SK-N-SH treated with all-trans-retinoic acid at 6 μM for 48 hours (cell line): ENCODE results near the gene PRR14L.

ENCODE experiments used
- ATAC-seq: fragments of 200-7000 bp; cut with Tn5 transposase; 3 replicates; pipeline ENCODE4 v1.9.1; 2020; ENCODE audit warnings: mild to moderate bottlenecking, moderate library complexity
- ARNTL ChIP-seq: fragments of 450-650 bp; formaldehyde crosslinking; IDR thresholded peaks from 2 replicates; pipeline ENCODE4 v1.5.0; 2020; ENCODE audit warnings: low read depth, mild to moderate bottlenecking, moderate library complexity, borderline replicate concordance
- ESRRG ChIP-seq: fragments of 250-450 bp; sonication (Bioruptor Pico); IDR thresholded peaks from 2 replicates; pipeline ENCODE4 v1.6.1; 2021; ENCODE audit warnings: mild to moderate bottlenecking
- GLIS3 ChIP-seq: fragments of 250-450 bp; sonication (Bioruptor Pico); IDR thresholded peaks from 2 replicates; pipeline ENCODE4 v1.5.0; 2020; ENCODE audit warnings: mild to moderate bottlenecking, moderate library complexity
- ISL1 ChIP-seq: fragments of 250-450 bp; sonication (Bioruptor Pico); IDR thresholded peaks from 2 replicates; pipeline ENCODE4 v2.1.2; 2022; ENCODE audit warnings: mild to moderate bottlenecking, moderate library complexity
- OSR1 ChIP-seq: fragments of 250-450 bp; sonication (Bioruptor Pico); IDR thresholded peaks from 2 replicates; pipeline ENCODE4 v1.8.0; 2022; ENCODE audit warnings: moderate library complexity, mild to moderate bottlenecking, inconsistent platforms
- PPARA ChIP-seq: fragments of 250-450 bp; sonication (Bioruptor Pico); IDR thresholded peaks from 2 replicates; pipeline ENCODE4 v1.5.0; 2020; ENCODE audit warnings: mild to moderate bottlenecking, borderline replicate concordance
- RARB ChIP-seq: fragments of 250-450 bp; sonication (Bioruptor Pico); IDR thresholded peaks from 2 replicates; pipeline ENCODE4 v1.8.0; 2021; ENCODE audit warnings: mild to moderate bottlenecking, moderate library complexity
- TOX ChIP-seq: fragments of 250-450 bp; sonication (Bioruptor Pico); IDR thresholded peaks from 2 replicates; pipeline ENCODE4 v1.8.0; 2021; ENCODE audit warnings: mild to moderate bottlenecking, moderate library complexity, borderline replicate concordance
- ZC3H10 ChIP-seq: fragments of 250-450 bp; sonication (Bioruptor Pico); IDR thresholded peaks from 2 replicates; pipeline ENCODE4 v1.5.1; 2021; ENCODE audit warnings: mild to moderate bottlenecking, moderate library complexity
- ZFP30 ChIP-seq: fragments of 450-650 bp; formaldehyde crosslinking; IDR thresholded peaks from 2 replicates; pipeline ENCODE4 v1.5.0; 2022; ENCODE audit warnings: mild to moderate bottlenecking, moderate library complexity
- ZNF565 ChIP-seq: fragments of 450-650 bp; formaldehyde crosslinking; conservative IDR thresholded peaks from 2 replicates; pipeline ENCODE4 v1.5.0; 2020; ENCODE audit warnings: low read depth, mild to moderate bottlenecking, moderate library complexity
- ZNF70 ChIP-seq: fragments of 450-650 bp; formaldehyde crosslinking; IDR thresholded peaks from 2 replicates; pipeline ENCODE4 v1.5.0; 2020; ENCODE audit warnings: mild to moderate bottlenecking, moderate library complexity
- ZNF8 ChIP-seq: fragments of 450-650 bp; formaldehyde crosslinking; IDR thresholded peaks from 2 replicates; pipeline ENCODE4 v1.5.0; 2020; ENCODE audit warnings: mild to moderate bottlenecking, moderate library complexity
- TF ChIP-seq, protein P1 (sequence below): fragments of 250-450 bp; sonication (Bioruptor Pico); IDR thresholded peaks from 2 replicates; pipeline ENCODE4 v1.5.0; 2020; ENCODE audit warnings: mild to moderate bottlenecking, moderate library complexity
- TF ChIP-seq, protein P2 (sequence below): fragments of 250-450 bp; sonication (Bioruptor Pico); IDR thresholded peaks from 2 replicates; pipeline ENCODE4 v1.5.1; 2020; ENCODE audit warnings: low read depth, mild to moderate bottlenecking, moderate library complexity
- TF ChIP-seq, protein P3 (sequence below): fragments of 250-450 bp; sonication (Bioruptor Pico); IDR thresholded peaks from 2 replicates; pipeline ENCODE4 v1.5.1; 2021; ENCODE audit warnings: mild to moderate bottlenecking, moderate library complexity
- TF ChIP-seq, protein P4 (sequence below): fragments of 250-450 bp; sonication (Bioruptor Pico); IDR thresholded peaks from 2 replicates; pipeline ENCODE4 v1.8.0; 2020; ENCODE audit warnings: mild to moderate bottlenecking, moderate library complexity, borderline replicate concordance
- TF ChIP-seq, protein P5 (sequence below): fragments of 250-450 bp; sonication (Bioruptor Pico); IDR thresholded peaks from 2 replicates; pipeline ENCODE4 v1.8.0; 2021; ENCODE audit warnings: low read depth, mild to moderate bottlenecking, moderate library complexity, borderline replicate concordance

Gene PRR14L

DNA sequence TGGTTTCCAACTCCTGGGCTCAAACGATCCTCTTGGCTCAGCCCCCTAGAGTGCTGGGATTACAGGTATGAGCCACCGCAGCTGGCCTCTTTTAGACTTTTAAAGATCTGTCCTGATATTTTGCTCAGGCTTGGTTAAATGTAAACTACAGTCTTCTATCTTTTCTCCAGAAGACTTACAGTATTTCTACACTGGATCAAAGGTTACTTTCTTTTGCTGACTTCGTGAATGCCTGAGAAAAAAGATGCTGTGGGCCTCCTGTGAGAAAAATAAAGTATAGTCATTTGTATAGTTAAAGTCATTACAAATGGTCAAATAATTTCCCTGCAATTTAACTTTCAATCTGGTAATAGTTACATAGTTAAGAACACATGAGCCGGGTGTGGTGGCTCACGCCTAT, 23.5 kb upstream of the PRR14L start:
- TF ChIP-seq TOX (CRISPR knock-in tag), result no peak
- no peak for TF ChIP-seq ZC3H10 (CRISPR knock-in tag)
- TF ChIP-seq, protein P1, sequence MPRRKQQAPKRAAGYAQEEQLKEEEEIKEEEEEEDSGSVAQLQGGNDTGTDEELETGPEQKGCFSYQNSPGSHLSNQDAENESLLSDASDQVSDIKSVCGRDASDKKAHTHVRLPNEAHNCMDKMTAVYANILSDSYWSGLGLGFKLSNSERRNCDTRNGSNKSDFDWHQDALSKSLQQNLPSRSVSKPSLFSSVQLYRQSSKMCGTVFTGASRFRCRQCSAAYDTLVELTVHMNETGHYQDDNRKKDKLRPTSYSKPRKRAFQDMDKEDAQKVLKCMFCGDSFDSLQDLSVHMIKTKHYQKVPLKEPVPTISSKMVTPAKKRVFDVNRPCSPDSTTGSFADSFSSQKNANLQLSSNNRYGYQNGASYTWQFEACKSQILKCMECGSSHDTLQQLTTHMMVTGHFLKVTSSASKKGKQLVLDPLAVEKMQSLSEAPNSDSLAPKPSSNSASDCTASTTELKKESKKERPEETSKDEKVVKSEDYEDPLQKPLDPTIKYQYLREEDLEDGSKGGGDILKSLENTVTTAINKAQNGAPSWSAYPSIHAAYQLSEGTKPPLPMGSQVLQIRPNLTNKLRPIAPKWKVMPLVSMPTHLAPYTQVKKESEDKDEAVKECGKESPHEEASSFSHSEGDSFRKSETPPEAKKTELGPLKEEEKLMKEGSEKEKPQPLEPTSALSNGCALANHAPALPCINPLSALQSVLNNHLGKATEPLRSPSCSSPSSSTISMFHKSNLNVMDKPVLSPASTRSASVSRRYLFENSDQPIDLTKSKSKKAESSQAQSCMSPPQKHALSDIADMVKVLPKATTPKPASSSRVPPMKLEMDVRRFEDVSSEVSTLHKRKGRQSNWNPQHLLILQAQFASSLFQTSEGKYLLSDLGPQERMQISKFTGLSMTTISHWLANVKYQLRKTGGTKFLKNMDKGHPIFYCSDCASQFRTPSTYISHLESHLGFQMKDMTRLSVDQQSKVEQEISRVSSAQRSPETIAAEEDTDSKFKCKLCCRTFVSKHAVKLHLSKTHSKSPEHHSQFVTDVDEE (CRISPR knock-in tag), result no peak
- no peak for TF ChIP-seq ZNF565 (CRISPR knock-in tag)
- ATAC-seq, result no peak

DNA sequence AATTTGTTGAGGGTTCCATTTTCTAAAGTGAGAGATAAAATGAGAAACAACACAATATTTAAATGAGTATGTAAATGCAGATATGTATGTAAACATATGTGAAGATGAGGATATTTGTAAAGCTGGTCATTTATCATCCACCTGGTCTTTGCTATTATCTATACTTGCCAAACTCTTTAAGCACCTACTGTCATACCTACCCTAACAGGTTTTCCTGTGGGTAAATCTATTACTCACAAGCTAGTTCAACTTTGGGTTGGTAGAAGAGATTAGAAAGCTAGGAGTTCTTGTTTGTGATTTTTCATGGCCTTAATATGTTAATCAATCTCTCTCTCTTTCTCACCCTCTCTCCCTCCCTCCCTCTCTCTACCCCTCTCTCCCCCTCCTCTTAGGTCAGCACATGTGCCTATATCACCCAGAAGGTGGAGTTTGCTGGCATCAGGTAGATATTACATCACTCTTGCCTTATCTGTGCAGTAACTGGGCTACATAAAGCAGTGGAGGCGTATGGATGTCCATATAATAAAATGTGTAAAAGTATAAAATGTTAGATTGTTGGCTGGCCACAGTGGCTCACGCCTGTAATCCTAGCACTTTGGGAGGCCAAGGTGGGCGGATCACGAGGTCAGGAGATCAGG, 18.6 kb upstream of the PRR14L start:
- TF ChIP-seq ISL1 (CRISPR knock-in tag), result no peak
- no peak for TF ChIP-seq ZNF565 (CRISPR knock-in tag)
- no peak for TF ChIP-seq GLIS3 (CRISPR knock-in tag)
- no peak for TF ChIP-seq ZNF70 (CRISPR knock-in tag)
- TF ChIP-seq, protein P2, sequence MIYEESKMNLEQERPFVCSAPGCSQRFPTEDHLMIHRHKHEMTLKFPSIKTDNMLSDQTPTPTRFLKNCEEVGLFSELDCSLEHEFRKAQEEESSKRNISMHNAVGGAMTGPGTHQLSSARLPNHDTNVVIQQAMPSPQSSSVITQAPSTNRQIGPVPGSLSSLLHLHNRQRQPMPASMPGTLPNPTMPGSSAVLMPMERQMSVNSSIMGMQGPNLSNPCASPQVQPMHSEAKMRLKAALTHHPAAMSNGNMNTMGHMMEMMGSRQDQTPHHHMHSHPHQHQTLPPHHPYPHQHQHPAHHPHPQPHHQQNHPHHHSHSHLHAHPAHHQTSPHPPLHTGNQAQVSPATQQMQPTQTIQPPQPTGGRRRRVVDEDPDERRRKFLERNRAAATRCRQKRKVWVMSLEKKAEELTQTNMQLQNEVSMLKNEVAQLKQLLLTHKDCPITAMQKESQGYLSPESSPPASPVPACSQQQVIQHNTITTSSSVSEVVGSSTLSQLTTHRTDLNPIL, result no peak
- TF ChIP-seq RARB (CRISPR knock-in tag), result no peak
- TF ChIP-seq ESRRG (CRISPR knock-in tag), result no peak
- no peak for TF ChIP-seq ARNTL
- TF ChIP-seq, protein P1 (CRISPR knock-in tag), result no peak
- TF ChIP-seq PPARA (CRISPR knock-in tag), result no peak
- TF ChIP-seq ZC3H10 (CRISPR knock-in tag), result no peak
- no peak for TF ChIP-seq ZNF8
- TF ChIP-seq TOX (CRISPR knock-in tag), result no peak
- TF ChIP-seq, protein P3, sequence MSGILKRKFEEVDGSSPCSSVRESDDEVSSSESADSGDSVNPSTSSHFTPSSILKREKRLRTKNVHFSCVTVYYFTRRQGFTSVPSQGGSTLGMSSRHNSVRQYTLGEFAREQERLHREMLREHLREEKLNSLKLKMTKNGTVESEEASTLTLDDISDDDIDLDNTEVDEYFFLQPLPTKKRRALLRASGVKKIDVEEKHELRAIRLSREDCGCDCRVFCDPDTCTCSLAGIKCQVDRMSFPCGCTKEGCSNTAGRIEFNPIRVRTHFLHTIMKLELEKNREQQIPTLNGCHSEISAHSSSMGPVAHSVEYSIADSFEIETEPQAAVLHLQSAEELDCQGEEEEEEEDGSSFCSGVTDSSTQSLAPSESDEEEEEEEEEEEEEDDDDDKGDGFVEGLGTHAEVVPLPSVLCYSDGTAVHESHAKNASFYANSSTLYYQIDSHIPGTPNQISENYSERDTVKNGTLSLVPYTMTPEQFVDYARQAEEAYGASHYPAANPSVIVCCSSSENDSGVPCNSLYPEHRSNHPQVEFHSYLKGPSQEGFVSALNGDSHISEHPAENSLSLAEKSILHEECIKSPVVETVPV (CRISPR knock-in tag), result no peak
- TF ChIP-seq OSR1 (CRISPR knock-in tag), result no peak
- no peak for TF ChIP-seq ZFP30 (CRISPR knock-in tag)
- TF ChIP-seq, protein P4, sequence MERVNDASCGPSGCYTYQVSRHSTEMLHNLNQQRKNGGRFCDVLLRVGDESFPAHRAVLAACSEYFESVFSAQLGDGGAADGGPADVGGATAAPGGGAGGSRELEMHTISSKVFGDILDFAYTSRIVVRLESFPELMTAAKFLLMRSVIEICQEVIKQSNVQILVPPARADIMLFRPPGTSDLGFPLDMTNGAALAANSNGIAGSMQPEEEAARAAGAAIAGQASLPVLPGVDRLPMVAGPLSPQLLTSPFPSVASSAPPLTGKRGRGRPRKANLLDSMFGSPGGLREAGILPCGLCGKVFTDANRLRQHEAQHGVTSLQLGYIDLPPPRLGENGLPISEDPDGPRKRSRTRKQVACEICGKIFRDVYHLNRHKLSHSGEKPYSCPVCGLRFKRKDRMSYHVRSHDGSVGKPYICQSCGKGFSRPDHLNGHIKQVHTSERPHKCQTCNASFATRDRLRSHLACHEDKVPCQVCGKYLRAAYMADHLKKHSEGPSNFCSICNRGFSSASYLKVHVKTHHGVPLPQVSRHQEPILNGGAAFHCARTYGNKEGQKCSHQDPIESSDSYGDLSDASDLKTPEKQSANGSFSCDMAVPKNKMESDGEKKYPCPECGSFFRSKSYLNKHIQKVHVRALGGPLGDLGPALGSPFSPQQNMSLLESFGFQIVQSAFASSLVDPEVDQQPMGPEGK (CRISPR knock-in tag), result no peak
- TF ChIP-seq, protein P5, sequence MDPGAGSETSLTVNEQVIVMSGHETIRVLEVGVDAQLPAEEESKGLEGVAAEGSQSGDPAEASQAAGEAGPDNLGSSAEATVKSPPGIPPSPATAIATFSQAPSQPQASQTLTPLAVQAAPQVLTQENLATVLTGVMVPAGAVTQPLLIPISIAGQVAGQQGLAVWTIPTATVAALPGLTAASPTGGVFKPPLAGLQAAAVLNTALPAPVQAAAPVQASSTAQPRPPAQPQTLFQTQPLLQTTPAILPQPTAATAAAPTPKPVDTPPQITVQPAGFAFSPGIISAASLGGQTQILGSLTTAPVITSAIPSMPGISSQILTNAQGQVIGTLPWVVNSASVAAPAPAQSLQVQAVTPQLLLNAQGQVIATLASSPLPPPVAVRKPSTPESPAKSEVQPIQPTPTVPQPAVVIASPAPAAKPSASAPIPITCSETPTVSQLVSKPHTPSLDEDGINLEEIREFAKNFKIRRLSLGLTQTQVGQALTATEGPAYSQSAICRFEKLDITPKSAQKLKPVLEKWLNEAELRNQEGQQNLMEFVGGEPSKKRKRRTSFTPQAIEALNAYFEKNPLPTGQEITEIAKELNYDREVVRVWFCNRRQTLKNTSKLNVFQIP, result no peak
- ATAC-seq, result no peak
